GM23338 (cell line): ENCODE data around the gene DMD. TPM values are rescaled to one million over a fixed set of nuclear protein-coding genes. Genes with fewer than 3 reads are reported as not detected.

Experiments used
- ATAC-seq: fragments of 200-7000 bp; cut with Tn5 transposase; 3 replicates; pipeline ENCODE4 v1.9.1; 2020
- DNase-seq: peaks from one replicate; pipeline ENCODE4 v3.0.0-alpha.2; 2015; ENCODE audit warnings: low spot score
- H2AFZ ChIP-seq: fragments of 200-600 bp; sonication (generic); 2 replicates; pipeline ENCODE4 v1.8.0; 2016; ENCODE audit warnings: antibody characterized with exemption, mild to moderate bottlenecking, moderate library complexity
- H3F3A ChIP-seq: fragments of 200-600 bp; sonication (generic); replicated peaks from 2 replicates; pipeline ENCODE4 v1.8.0; 2017; ENCODE audit warnings: antibody characterized with exemption, mixed run types, low read depth
- H3K27ac ChIP-seq: fragments of 200-600 bp; sonication (generic); 2 replicates; pipeline ENCODE4 v1.6.1; 2016; ENCODE audit warnings: low read depth
- H3K27me3 ChIP-seq: fragments of 200-600 bp; sonication (generic); 2 replicates; pipeline ENCODE4 v1.8.0; 2016; ENCODE audit warnings: mild to moderate bottlenecking, mixed run types, moderate library complexity; ENCODE audit not compliant: insufficient read depth
- H3K36me3 ChIP-seq: fragments of 200-600 bp; sonication (generic); 2 replicates; pipeline ENCODE4 v1.8.0; 2016; ENCODE audit warnings: mild to moderate bottlenecking; ENCODE audit not compliant: insufficient read depth
- H3K4me1 ChIP-seq: fragments of 200-600 bp; sonication (generic); 2 replicates; pipeline ENCODE4 v1.8.0; 2016; ENCODE audit warnings: mild to moderate bottlenecking, moderate library complexity; ENCODE audit not compliant: insufficient read depth
- H3K4me2 ChIP-seq: fragments of 200-600 bp; sonication (generic); 2 replicates; pipeline ENCODE4 v1.7.1; 2017; ENCODE audit warnings: mixed run types
- H3K4me3 ChIP-seq: fragments of 200-600 bp; sonication (generic); 2 replicates; pipeline ENCODE4 v1.6.1; 2016; ENCODE audit warnings: mixed run types
- H3K79me2 ChIP-seq: fragments of 200-600 bp; sonication (generic); replicated peaks from 2 replicates; pipeline ENCODE4 v1.8.0; 2017; ENCODE audit warnings: mild to moderate bottlenecking; ENCODE audit not compliant: insufficient read depth
- H3K9me2 ChIP-seq: fragments of 200-600 bp; sonication (generic); 2 replicates; pipeline ENCODE4 v1.8.0; 2017; ENCODE audit not compliant: insufficient read depth
- H4K20me1 ChIP-seq: fragments of 200-600 bp; sonication (generic); replicated peaks from 2 replicates; pipeline ENCODE4 v1.8.0; 2017; ENCODE audit warnings: mild to moderate bottlenecking; ENCODE audit not compliant: insufficient read depth
- H3K27ac Mint-ChIP-seq: 2 replicates; pipeline ENCODE4 v1.8.0; 2020; ENCODE audit warnings: inconsistent platforms, mild to moderate bottlenecking, moderate library complexity, mixed read lengths
- H3K27me3 Mint-ChIP-seq: 3 replicates; pipeline ENCODE4 v1.8.0; 2022; ENCODE audit warnings: low read depth, mild to moderate bottlenecking, moderate library complexity, mixed read lengths, inconsistent platforms; ENCODE audit not compliant: insufficient read depth, poor library complexity
- H3K36me3 Mint-ChIP-seq: 3 replicates; pipeline ENCODE4 v1.8.0; 2021; ENCODE audit warnings: low read depth, mild to moderate bottlenecking, inconsistent platforms, moderate library complexity, mixed read lengths
- H3K4me1 Mint-ChIP-seq: 3 replicates; pipeline ENCODE4 v1.8.0; 2020; ENCODE audit warnings: mild to moderate bottlenecking, inconsistent platforms, mixed read lengths
- H3K4me3 Mint-ChIP-seq: 3 replicates; pipeline ENCODE4 v1.8.0; 2021; ENCODE audit warnings: moderate library complexity, mild to moderate bottlenecking, inconsistent platforms, mixed read lengths
- H3K9me3 Mint-ChIP-seq: 3 replicates; pipeline ENCODE4 v1.8.0; 2020; ENCODE audit warnings: moderate library complexity, mild to moderate bottlenecking, inconsistent platforms, mixed read lengths
- CTCF ChIP-seq, 2 experiments: fragments of 200-600 bp in 1 of 2; sonication (generic) in 1 of 2; conservative IDR thresholded peaks; 2 replicates each; pipeline versions ENCODE4 v1.5.1 to v1.6.1; 2016 to 2017; ENCODE audit warnings: antibody characterized with exemption in 2 of 2, low read depth in 2 of 2, mild to moderate bottlenecking in 2 of 2, moderate library complexity in 1 of 2
- ETS1 ChIP-seq: IDR thresholded peaks from 2 replicates; pipeline ENCODE4 v1.6.1; 2016; ENCODE audit warnings: antibody characterized with exemption
- EZH2phosphoT487 ChIP-seq: fragments of 200-600 bp; sonication (generic); IDR thresholded peaks from one replicate; pipeline ENCODE4 v1.8.1; 2018; ENCODE audit warnings: antibody characterized with exemption; ENCODE audit not compliant: unreplicated experiment
- JUNB ChIP-seq: IDR thresholded peaks from one replicate; pipeline ENCODE4 v1.6.1; 2016; ENCODE audit warnings: antibody characterized with exemption; ENCODE audit not compliant: unreplicated experiment
- ZNF331 ChIP-seq: fragments of 250-450 bp; sonication (Bioruptor Pico); IDR thresholded peaks from 2 replicates; pipeline ENCODE4 v1.5.0; 2020; ENCODE audit warnings: low read depth, mild to moderate bottlenecking, moderate library complexity
- ZNF462 ChIP-seq: fragments of 250-450 bp; sonication (Bioruptor Pico); IDR thresholded peaks from 2 replicates; pipeline ENCODE4 v1.5.0; 2020; ENCODE audit warnings: mild to moderate bottlenecking, moderate library complexity
- polyA plus RNA-seq: library from polyadenylated mRNA; unstranded; fragments of >200 nt; fragmentation: Nextera tagmentation; extraction: Ambion mirVana; gene quantifications from 2 replicates; pipeline ENCODE4 v1.2.1, GENCODE V29; 2016
- total RNA-seq: library from RNA; depleted of rRNA; stranded (reverse); fragments of >200 nt; shearing (Covaris generic); gene quantifications from 2 replicates; pipeline ENCODE4 v1.2.3, GENCODE V29; 2014

DMD gene
- total and polyA plus RNA-seq, 2 experiments from 2014 or later: 4.5 to 7.6 TPM

GRCh38 chrX:31291131-31291530 lies 1920.2 kb downstream of the DMD start:
- TF ChIP-seq ZNF331 (CRISPR knock-in tag) (no peak), EZH2phosphoT487 (no peak), CTCF (conservative IDR thresholded peaks at IDR 0.05; ENCODE audit: low read depth in 2 of 2) (no peak), ETS1 (no peak), JUNB (no peak), ZNF462 (CRISPR knock-in tag) (no peak)
- H3F3A ChIP-seq: no peaks in the 10 kb centered on the region
- H3K36me3 ChIP-seq: no peaks in the 10 kb centered on the region
- no peak overlapping the region for H2AFZ ChIP-seq
- no peaks in the 10 kb centered on the region for H3K4me1 ChIP-seq
- H3K27ac Mint-ChIP-seq: no peak overlapping the region
- H3K4me2 ChIP-seq: no peak overlapping the region
- no peaks in the 10 kb centered on the region for H3K9me2 ChIP-seq
- H3K4me3 Mint-ChIP-seq: no peak overlapping the region
- no peaks in the 10 kb centered on the region for H3K27me3 ChIP-seq
- no peaks in the 10 kb centered on the region for H3K79me2 ChIP-seq
- H4K20me1 ChIP-seq: no peaks in the 10 kb centered on the region
- H3K27me3 Mint-ChIP-seq: no peaks in the 10 kb centered on the region
- no peak for ATAC-seq
- H3K9me3 Mint-ChIP-seq: no peaks in the 10 kb centered on the region; the same call in 2 of the 3 replicates
- peaks cover 3% of the 10 kb centered on the region; the same call in 2 of the 3 replicates for H3K4me1 Mint-ChIP-seq
- DNase-seq: no peak
- H3K27ac ChIP-seq: no peak overlapping the region
- H3K36me3 Mint-ChIP-seq: no peaks in the 10 kb centered on the region; the same call in 2 of the 3 replicates
- no peak overlapping the region for H3K4me3 ChIP-seq
